Right ventricle myocardium superior (tissue), 1 donor: ENCODE results near the gene CMTM8. TPM values are rescaled to one million over a fixed set of nuclear protein-coding genes. Genes with fewer than 3 reads are reported as not detected.
A peak's percentile ranks its signal among the peaks of the same experiment; 100 is the strongest.

ENCODE experiments used
- ATAC-seq: fragments of 200-7000 bp; cut with Tn5 transposase; one replicate; pipeline ENCODE4 v1.9.1; 2020; ENCODE audit warnings: mild to moderate bottlenecking; ENCODE audit not compliant: poor library complexity
- DNase-seq: peaks from one replicate; pipeline ENCODE4 v3.0.0-alpha.2; 2020
- intact Hi-C: fragments of 100-400 bp; cut with DNase I; formaldehyde crosslinking; loops from one replicate; pipeline ENCODE4 v1.11.2; 2022
- total RNA-seq: library from RNA; stranded (reverse); fragmentation: NEBNext Ultra II Directional; extraction: Animal tissue kit (Norgen Biotek cat#: 25700); gene quantifications from one replicate; pipeline ENCODE4 v1.2.1, GENCODE V29; 2021
- donor health status: DM: no; HTN: yes; CAD: no; lungs with severe emphysema.

Gene CMTM8
- total RNA-seq, 1 donor from 2014 or later, result 4.4 TPM

GRCh38 chr3:32352563-32352962 is 114.1 kb downstream of the CMTM8 start:
- intact Hi-C loops, result no loop called here
- DNase-seq (no peak), ATAC-seq (no peak)

- DNase-seq, result no peak
- no peak for ATAC-seq
- intact Hi-C loops, result no loop called here
Observed at GRCh38 chr3:32353351-32353750, 114.9 kb downstream of the CMTM8 start.

- intact Hi-C loops, result no loop called here
- DNase-seq, result no peak
- ATAC-seq, result no peak
Observed at GRCh38 chr3:32354362-32354778, 115.9 kb downstream of the CMTM8 start.

- intact Hi-C loops, result no loop called here
Observed at GRCh38 chr3:32355751-32356291, 117.3 kb downstream of the CMTM8 start.

GRCh38 chr3:32359766-32360492 is 121.4 kb downstream of the CMTM8 start:
- no peak for DNase-seq
- no peak for ATAC-seq
- intact Hi-C loops, result no loop called here

More at GRCh38 chr3:32355751-32356291, 117.3 kb downstream of the CMTM8 start:
- no peak for DNase-seq
- no peak for ATAC-seq

GRCh38 chr3:32360493-32360827 is 122.0 kb downstream of the CMTM8 start:
- intact Hi-C loops, result no loop called here
- no peak for ATAC-seq
- DNase-seq, result no peak

- no peak for ATAC-seq
- intact Hi-C loops, result no loop called here
- no peak for DNase-seq
Observed at GRCh38 chr3:32366638-32367397, 128.3 kb downstream of the CMTM8 start.

GRCh38 chr3:32367442-32367841 is 129.0 kb downstream of the CMTM8 start:
- no peak for ATAC-seq
- DNase-seq, result no peak
- intact Hi-C loops, result no loop called here

GRCh38 chr3:32371461-32372212 is 133.2 kb downstream of the CMTM8 start:
- ATAC-seq (no peak), DNase-seq (no peak)
- intact Hi-C loops, result no loop called here

- ATAC-seq (no peak), DNase-seq (no peak)
- intact Hi-C loops, result no loop called here
Observed at GRCh38 chr3:32372213-32372490, 133.7 kb downstream of the CMTM8 start.

GRCh38 chr3:32373276-32373675 is 134.8 kb downstream of the CMTM8 start:
- DNase-seq (no peak), ATAC-seq (no peak)
- intact Hi-C loops, result no loop called here

GRCh38 chr3:32373844-32374243 is 135.4 kb downstream of the CMTM8 start:
- DNase-seq (no peak), ATAC-seq (no peak)
- intact Hi-C loops, result loop anchor here (2.0 kb wide), 1 partner anchor 95 kb away; no protein-coding TSS in a partner anchor

GRCh38 chr3:32374788-32375595 is 136.5 kb downstream of the CMTM8 start:
- intact Hi-C loops, result loop anchor here (2.0 kb wide), 1 partner anchor 94 kb away; no protein-coding TSS in a partner anchor
- no peak for DNase-seq
- ATAC-seq, result peak; percentile 75

GRCh38 chr3:32375596-32375930 is 137.1 kb downstream of the CMTM8 start:
- ATAC-seq, result no peak
- intact Hi-C loops, result loop anchor here (2.0 kb wide), 1 partner anchor 93 kb away; no protein-coding TSS in a partner anchor
- DNase-seq, result no peak

- ATAC-seq (no peak), DNase-seq (no peak)
- intact Hi-C loops, result no loop called here
Observed at GRCh38 chr3:32376115-32376514, 137.6 kb downstream of the CMTM8 start.

- DNase-seq (no peak), ATAC-seq (no peak)
- intact Hi-C loops, result no loop called here
Observed at GRCh38 chr3:32379831-32380500, 141.5 kb downstream of the CMTM8 start.

- DNase-seq (no peak), ATAC-seq (no peak)
- intact Hi-C loops, result no loop called here
Observed at GRCh38 chr3:32381922-32382321, 143.4 kb downstream of the CMTM8 start.

GRCh38 chr3:32383136-32383711 is 144.7 kb downstream of the CMTM8 start:
- DNase-seq, result no peak
- intact Hi-C loops, result no loop called here
- ATAC-seq, result no peak
